CD4-positive, alpha-beta T cell treated with Interleukin-15 for 1 hour (primary cell): ENCODE measurements around the gene CHRNA3.
A peak's percentile ranks its signal among the peaks of the same experiment; 100 is the strongest.

Experiments used
- DNase-seq: peaks from one replicate; pipeline ENCODE4 v3.0.0-alpha.2; 2020

Gene CHRNA3

DNA sequence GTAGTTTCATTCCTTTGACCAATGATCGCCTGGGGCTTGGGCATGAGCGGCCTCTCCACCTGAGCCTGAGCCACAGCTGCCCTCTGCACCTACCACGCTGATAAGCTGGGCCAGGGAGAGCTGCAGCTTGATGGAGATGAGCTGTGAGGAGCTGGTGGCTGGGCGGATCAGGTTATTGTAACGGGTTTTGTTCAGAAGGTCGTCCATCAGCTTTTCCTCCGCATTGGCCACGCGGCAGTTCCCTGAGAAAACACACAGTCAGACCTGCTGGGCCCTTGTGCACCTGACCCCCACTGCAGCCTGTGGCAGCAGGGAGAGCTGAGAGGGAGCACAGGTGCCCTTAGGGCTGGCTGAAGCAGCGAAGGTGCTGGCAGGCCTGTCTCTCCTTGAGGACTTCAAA, 14.6 kb upstream of the CHRNA3 start:
- no peak for DNase-seq

DNA sequence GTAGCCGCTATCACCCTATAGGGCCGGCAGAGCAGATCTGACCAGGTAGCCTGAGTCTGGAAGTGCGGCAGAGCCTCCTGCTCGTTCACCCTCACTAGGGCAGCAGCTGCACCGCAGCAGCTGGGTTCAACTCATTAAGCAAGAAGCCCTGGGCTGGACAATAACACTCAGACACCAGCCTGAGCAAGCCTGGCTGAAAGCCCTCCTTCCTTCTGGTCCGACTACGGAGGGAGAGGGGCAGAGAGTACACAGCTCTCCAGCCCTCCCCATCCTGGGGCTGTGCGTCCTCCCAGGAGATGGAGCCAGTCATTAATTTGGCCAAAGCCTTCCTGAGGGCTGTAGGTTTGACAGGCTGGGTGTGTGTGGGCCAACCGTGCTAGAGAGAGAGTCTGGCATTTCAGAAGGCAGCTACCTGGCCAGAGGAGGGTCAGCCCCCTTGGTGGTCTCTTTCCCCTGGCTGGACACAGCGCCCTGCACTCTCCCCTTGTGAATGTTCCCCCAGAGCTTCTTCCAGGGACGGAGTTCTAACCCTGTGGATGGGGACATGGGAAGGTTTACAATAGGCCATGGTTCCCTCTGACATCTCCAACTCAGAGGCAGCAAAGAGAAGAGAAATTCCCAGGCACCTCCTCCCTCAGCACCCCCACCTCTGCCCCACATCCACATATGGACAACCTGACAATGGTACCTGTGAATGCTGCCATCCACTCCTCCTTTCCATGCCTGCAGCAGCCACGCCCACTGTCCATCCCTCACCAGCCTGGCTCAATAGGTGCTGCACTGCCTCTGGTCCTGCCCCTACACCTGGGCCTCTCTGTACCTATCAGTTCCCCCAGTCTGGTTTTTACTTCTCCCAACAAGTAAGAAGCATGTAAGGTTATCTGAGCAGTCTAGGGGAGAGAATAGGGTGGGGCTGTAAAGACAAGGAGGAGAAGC, 13.7 kb upstream of the CHRNA3 start:
- no peak for DNase-seq

DNA sequence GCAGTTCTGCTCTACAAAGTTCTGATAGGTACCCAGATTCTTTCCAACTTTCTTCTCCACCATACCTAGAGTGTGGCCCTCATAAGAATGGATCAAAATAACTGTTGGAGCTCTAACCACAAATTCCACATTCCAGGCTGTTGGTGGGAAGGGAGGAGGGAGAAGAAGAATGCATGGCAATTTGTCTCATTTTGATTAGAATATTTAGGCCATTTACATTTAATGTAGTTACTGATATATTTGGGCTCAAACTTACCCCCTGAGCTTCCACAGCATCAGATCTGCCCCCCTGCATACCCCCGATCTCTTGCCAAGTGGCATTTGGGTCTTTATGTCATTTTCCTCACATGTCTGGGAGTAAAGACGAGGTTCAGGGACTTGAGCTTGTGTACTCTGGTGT, 12.6 kb upstream of the CHRNA3 start:
- no peak for DNase-seq

DNA sequence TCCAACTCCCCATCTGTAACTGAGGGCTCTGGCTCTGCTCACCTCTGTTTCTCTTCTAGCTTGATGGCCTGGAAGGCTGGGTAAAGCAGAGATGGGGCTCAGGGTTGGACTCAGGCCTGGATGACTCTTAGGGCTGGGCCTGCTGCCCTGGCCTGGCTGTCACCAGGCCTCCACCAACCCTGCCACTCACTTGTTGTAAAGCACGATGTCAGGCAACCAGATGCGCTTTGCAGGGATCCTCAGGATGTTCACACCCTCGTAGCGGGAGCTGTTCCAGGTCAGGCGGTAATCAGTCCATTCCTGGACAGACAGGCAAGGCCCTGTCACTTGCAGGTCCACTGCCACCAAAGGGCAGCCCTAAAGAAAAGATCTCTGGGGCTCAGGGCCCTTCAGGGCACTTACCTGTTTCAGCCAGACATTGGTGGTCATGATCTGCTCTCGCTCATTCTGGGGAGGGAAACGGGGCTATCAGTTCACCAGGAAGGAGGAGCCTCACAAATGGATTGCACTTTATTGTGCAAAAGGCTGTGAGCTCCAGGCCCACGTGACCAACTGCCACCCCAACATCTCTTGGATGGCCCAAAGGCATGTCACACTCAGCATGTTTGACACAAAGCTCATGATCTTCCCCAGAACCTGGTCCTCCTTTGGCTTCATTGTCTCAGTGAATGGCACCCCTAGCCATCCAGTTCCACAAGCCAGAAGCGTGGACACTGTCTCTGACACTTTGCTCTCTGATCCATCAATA, 10.3 kb upstream of the CHRNA3 start:
- DNase-seq, result no peak

DNA sequence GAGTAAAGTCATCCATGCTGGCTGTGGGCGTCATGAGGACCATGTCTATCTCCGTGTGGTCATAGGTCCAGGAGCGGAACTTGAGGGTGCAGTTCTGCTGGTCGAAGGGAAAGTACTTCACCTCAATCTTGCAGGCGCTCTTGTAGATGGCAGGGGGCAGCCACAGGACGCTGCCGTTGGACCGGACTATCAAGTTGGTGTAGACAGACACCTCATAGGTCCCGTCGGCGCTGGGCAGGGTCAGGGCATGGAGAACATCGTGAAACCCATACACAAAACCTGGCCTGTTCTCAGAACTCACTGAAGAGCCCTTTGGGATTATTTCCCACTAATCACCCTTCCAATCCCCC, 8.9 kb upstream of the CHRNA3 start:
- no peak for DNase-seq

DNA sequence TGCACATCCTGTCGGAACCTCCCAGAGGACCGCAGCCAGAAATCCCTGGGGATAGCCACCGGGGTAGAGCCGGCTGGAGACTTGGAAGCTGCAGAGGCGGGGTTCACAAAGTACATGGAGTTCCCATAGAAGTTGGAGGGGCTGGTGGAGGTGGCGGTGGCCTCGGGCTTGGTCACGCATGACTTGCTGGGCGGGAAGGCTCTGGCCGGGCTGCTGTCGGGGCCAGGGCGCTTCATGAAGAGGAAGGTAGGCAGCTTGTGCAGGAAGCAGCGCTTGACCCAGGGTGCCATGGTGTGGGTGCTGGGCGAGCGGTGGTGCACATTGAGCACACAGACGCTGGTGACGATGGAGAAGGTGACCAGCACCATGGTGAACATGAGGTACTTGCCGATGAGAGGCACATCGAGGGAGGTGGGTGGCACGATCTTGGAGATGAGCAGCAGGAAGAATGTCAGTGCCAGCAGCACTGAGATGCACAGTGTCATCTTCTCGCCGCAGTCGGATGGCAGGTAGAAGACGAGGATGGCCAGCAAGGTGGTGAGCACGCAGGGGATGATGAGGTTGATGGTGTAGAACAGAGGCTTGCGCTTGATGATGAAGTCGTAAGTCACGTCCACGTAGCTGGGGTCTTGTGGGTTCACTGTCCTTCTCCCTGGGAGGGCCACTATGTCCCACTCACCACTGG, 8.4 kb upstream of the CHRNA3 start:
- DNase-seq, result no peak

DNA sequence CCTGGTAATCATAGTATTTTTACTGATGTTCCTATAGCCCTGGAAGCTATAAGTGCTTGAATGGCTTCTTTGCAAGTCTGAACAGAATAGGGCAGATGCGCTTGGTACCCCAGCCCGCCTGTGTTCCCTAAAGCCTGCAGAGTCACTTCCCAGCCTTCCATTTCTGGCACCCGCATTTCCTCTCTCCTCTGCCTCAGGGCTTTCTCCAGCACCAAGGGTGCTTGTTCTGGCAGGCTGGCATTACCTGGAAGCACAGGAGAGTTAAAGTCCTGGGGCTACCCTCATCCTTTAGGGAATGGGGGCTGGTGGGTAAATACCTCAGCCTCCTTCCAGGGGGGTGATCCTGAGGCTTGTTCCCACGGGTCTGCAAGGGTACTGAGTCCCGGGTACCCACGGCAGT, 7.4 kb upstream of the CHRNA3 start:
- no peak for DNase-seq

DNA sequence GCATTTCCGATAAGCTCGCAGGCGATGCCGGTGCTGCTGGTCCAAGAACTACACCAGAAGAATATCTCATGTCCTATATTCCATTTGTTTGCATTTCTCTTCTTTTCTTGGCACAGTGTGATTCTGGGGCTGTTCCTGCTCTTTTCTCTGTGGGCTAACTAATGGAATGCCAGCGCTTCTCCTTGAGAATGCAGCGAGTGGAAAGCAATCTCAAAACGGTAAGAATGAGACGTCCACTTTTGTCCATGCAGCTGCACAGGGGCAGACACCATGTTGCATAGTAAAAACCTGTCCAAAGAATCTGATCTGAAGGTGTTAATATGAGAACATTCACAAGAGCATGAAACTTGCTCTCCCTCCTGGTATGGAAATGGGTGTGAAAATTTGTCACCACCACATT, 6.6 kb upstream of the CHRNA3 start:
- DNase-seq, result no peak

DNA sequence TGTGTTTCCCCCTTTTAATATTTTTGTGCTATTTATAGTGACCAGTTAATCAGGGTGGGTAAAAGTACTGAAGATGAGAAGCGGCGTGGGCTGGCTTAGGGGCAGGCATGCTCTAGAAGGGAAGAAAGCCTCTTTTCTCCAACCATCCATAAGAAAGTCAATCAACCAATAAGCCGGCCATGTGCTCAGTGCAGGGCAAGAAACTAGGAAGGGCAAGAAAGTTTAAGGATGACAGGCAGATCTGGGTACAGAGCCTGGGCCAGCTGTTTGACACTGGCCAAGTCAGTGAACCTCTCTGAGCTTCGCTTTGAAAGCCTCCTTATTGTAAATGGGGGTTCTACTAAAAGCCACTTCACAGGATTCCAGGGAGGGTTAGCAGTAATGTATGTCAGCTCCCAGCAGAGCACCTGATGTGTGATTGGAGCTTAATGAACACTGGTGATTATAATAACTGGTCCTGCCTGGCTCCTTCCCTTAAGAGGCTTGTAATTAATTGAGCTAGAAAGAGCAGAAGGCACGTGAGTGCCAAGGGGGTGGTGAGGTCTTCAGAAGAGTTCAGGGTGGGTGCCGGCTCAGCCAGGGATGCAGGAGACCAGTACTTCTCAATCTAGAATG, 5.7 kb upstream of the CHRNA3 start:
- DNase-seq, result no peak

DNA sequence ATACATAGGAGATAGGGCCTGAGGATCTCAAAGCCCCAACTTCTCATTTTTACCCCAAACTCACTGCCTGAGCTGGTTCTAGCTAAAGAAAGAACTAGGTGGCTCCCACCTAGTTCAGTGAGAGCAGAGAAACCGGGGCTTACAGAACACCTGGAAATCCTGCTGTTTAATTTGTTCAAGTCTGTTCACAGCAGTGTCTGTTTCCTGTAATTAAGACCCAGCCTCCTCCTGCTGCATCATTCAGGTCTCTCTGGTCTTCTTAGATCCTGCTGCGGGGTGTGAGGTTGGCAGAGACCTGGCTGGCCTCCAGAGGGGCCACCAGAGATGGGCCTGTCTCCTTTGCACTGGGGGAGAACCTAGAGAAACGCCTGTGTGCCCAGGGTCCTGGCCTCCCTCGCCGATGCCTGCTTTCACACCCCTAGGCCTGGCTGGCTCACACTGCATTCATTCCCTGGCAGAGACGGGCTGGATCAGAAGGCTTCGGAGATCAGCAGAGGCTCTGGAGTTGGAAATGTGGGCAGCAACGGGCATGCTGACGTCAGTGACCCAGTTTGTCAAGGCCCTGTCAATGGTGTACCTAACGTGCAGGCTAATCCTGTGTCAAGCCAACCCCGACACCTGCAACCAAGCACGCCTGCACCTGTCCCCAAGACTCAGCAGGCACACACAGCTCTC, 4.9 kb upstream of the CHRNA3 start:
- DNase-seq, result no peak

DNA sequence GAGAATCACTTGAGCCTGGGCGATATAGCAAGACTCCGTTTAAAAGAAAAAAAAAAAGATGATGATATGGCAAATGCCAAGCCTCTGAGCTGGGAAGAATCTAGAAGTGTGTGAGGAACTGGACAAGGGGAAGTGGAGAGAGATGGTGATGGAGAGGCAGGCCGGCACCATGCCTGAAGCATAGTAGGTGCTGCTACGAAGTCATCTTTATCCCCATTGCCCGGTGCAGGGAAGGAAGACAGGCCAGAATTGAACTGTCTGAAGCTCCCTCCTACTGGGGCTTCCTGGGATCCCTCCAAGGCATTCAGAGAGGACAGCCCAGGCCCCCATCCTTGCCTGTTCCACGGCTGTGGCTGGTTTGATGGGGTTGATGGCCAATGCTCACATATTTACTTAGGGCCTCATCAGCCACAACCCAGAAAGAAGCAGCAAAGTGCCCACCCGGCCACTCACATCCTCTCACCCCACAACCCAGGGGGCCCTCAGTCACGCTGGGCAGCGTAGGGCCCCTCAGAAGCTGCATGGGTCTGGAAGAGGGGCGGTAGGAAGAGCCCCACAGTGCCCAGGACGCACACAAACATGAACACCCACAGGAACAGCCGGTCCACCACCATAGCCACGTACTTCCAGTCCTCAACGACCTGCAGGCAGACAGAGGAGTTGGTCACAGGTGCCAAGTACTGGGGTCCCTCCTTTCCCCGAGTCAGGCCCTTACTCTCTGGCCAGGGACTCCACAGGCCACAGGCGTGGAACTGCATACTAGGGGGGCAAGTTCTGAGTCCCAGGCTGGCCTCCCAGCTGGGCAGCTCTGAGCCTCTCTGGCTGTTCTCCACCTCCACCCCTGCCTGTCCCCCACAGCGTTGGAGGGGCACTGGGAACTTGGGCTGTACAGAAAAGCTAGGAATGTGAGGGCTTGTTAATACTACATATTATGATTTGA, 4.1 kb upstream of the CHRNA3 start:
- no peak for DNase-seq

DNA sequence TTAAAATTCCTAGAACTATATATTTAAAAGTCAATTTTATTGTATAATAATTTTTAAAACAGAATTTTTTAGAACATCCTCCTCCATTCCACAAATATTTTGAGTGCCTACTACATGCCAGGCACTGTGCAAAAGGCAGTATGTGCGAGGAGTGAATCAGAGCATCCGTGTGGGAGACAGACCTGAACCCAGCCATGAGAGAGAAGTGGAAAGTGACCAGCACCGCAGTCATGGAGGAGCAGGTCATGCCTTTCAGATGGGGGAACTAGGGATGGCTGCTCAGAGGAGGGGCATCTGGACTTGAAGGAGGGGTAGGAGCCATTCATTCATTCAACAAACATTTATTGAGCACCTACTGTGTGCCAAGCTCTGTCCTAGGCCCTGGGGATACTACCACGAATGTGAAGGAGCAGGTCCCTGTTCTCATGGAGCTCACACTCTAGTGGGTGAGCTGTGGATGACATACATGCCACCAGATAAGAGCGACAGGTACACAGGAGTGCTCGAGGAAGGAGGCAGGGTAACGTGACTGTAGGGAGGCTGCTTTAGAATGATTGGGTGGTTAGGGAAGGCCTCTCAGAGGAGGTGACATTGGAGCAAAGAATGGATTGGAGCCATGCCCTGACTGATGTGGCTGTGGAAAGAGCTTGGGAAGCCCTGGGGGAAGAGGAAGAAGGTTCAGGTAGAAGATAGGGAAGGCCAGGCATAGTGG, 3.1 kb upstream of the CHRNA3 start:
- no peak for DNase-seq

DNA sequence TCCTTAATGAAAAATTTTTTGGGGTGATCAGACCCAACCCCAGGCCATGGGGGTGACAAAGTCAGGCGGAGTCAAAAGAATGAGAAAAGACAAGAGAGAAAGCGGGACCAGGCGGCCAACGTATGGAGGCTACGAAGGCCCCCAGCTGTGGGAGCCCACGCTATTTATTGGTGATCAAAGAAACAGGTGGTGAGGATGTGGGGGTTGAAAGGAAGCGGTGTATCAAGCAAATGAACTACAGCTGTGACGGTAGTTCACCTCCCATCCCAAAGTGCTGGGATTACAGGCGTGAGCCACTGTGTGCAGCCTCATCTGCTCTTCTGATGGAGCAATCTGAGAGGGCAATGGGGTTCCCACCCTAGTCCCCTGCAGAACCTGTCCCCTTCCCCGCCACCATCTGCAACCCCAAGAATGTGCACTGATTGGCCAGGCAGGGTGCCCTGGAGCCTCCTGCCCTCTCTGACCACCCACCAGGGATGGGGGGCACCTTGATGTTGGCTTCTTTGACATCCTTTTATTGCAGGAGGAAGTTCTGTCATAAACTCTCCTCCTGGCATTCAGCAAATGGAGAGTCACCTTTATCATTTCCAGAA, 1.1 kb upstream of the CHRNA3 start:
- DNase-seq, result no peak

DNA sequence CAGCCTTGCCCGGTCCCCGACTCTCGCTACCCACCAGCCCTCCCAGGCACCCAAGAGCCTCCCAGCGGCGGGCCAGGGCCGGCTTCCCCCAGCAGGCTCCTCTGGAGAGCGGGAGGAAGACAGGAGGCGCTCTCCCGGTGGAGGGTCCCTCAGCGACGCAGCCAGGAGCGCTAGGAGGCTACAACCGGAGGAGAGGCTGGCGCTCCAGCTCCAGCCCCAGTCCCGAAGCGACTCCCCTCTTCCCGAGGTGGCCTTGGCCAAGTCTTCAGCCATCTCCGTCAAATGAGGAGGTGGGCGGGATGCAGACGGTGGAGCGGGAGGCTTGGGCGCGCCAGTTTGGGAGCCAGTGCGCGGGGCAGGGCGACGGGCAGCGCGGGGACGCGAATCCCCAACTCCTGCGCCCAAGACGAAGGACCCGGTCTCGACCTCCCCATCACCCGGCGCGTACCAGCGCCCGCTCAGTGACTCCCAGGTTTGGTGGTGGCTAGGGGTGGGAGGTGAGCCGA, 722 bp downstream of the CHRNA3 start:
- DNase-seq, result no peak

DNA sequence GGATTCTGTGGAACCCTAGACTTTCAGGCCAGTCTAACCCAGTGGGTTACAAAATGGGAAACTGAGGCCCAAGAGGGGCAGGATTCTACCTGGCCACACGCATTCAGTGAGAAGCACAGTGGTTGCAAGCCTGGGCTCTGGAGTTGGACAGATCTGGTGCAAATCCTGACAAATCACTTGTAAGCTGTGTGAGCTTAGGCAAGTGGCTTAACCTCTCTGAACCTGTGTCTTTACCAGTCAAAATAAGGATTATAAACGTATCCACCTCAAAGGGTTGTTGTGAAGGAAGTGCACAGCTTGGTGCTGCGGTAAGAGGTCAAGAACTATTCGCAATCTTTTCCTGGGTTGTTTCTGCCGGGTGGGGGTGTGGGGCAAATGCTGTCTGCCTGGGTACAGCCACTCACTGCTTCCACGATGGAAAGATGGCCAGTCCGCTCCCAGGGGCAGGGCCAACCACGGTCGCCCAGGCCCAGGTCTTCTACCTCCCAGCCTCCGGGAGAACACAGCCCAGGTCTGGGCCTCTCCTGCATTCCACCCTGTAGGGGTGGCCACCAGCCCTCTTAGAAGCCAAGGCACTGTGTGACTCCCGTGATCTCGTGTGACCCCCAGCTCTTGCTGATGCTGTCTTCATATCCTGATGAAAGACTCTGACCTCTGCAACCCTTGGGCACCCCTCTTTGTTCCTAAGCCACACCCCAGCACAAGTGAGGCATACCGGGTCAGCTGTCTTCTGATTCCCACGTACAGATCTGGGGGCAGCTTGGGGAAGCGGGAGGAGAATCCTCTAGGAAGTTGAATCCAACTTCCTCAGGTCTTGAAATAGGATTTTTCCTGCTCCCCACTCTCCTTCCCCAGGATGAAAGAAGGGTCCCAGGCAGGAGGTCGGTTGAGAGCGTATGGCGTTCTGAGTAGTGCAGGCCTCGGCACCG, 1.5 kb downstream of the CHRNA3 start:
- DNase-seq, result no peak

DNA sequence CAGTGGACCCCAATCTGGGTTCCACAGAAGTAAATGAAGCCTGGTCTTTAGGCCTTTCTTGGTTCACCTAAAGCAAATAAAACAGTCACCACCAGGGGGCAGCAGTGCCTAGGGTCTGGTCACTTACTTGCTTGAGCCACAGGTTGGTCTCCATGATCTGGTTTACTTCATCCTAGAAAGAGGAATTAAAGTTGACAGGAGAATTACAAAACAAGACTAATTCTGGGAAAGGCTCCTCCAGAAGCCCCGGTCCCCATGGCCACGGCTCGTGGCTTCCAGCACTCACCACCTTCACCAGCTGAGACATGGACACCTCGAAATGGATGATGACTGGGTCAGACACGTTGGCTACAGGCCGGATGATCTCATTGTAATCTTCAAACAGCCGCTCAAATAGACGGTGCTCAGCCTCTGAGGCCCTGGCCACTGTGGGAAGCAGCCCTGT, 2.3 kb downstream of the CHRNA3 start:
- DNase-seq, result peak; percentile 63

DNA sequence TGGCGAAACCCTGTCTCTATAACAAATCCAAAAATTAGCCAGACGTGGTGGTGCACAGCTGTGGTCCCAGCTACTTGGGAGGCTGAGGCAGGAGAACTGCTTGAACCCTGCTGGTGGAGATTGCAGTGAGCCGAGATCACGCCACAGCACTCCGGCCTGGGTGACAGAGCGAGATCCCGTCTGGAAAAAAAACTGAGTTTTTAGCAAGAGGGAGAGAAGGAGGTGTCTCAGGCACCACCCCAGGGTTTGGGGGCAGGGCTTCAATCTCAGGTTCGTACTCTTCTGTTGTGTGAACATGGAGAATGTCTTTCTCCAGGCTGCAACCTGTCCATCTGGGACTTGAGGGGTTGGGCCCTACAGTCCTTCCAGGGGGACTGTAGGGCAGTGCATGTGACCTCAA, 2.7 kb downstream of the CHRNA3 start:
- no peak for DNase-seq

DNA sequence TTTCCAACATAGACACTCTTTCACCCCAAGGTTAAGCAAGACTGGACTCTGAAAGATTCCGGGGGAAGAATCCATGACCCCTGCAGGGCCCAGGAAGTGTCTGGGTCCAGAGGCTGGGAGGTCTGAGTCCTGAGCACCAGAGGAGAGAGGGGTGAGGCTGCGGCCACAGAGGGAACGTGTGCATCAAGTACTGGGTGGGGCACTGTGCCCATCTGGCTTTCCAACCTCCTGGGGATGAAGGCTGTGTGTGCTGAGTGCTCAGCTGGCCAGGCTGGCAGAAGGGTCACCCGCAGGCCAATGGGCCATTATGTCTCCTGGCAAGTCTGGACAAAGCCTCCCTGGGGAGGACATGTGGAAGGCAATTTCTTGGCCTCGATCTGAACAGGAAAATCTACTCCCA, 3.3 kb downstream of the CHRNA3 start:
- no peak for DNase-seq

DNA sequence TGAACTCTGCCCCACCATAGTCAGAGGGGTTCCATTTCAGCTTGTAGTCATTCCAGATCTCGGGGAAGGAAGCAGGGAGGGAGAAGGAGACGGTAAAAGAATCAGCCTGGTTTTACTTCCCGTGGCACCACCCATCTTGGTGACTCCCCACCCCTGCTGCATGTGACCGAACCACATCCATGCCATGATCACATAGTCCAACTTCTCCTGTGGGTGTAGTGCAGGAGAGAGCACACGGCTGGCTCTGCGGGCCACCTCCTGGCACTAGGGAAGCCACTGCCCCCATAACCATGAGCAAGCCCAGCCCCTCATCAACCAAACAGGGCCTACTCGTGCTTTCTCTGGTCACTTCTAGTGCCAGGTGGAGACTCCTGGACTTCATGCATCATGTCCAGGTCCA, 3.7 kb downstream of the CHRNA3 start:
- no peak for DNase-seq
